ENCODE measurements around the gene CLDN3. TPM values are rescaled to one million over a fixed set of nuclear protein-coding genes. Genes with fewer than 3 reads are reported as not detected.
A peak's percentile ranks its signal among the peaks of the same experiment; 100 is the strongest.

CLDN3 gene
- total and polyA plus RNA-seq, 9 of the 15 experiments (the other 6 are each of a cell fraction or from before 2014, with no cell fraction given), result 0.29 TPM; not detected in 8

DNA sequence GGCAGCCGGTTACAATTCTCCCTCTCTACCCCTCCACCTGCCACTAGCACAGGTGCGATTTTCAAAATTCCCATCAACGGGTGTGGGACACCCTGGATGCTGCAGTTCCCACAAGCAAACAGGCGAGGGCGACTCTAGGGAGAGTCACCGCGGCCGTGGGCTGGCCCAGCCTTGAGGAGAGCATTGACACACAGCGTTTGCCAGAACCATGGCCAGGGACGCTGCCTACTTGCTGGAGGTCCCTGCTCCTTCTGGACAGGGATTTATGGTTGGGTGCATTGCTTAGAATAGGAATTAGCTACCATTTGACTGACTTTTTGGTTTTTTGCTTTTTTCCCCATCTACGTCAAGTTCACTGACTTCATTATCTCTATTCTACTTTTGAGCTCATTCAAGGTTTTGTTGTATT, 41.7 kb upstream of the CLDN3 start (continued):
- TF ChIP-seq KDM1A (IDR thresholded peaks at IDR 0.05) (no peak), ZNF253 (CRISPR knock-in tag; conservative IDR thresholded peaks at IDR 0.05) (no peak), KDM2B (CRISPR knock-in tag; IDR thresholded peaks at IDR 0.05) (no peak), E2F3 (CRISPR knock-in tag; IDR thresholded peaks at IDR 0.05) (no peak), JUNB (CRISPR knock-in tag; conservative IDR thresholded peaks at IDR 0.05) (no peak), POLR2G (IDR thresholded peaks at IDR 0.05; ENCODE audit: low read depth, low read length) (no peak), MBD2 (IDR thresholded peaks at IDR 0.05; ENCODE audit: borderline replicate concordance, low read depth) (no peak), ZNF316 (IDR thresholded peaks at IDR 0.05) (no peak), ZNF263 (CRISPR knock-in tag; IDR thresholded peaks at IDR 0.05; ENCODE audit: borderline replicate concordance) (no peak), SOX6 (IDR thresholded peaks at IDR 0.05) (no peak; the same call in 1 of the 2 replicates), NFIX (CRISPR knock-in tag; IDR thresholded peaks at IDR 0.05; ENCODE audit: low read depth) (no peak), NFYB (IDR thresholded peaks at IDR 0.05; ENCODE audit: extremely low read depth, insufficient read length) (no peak)
- TF ChIP-seq, protein P1, sequence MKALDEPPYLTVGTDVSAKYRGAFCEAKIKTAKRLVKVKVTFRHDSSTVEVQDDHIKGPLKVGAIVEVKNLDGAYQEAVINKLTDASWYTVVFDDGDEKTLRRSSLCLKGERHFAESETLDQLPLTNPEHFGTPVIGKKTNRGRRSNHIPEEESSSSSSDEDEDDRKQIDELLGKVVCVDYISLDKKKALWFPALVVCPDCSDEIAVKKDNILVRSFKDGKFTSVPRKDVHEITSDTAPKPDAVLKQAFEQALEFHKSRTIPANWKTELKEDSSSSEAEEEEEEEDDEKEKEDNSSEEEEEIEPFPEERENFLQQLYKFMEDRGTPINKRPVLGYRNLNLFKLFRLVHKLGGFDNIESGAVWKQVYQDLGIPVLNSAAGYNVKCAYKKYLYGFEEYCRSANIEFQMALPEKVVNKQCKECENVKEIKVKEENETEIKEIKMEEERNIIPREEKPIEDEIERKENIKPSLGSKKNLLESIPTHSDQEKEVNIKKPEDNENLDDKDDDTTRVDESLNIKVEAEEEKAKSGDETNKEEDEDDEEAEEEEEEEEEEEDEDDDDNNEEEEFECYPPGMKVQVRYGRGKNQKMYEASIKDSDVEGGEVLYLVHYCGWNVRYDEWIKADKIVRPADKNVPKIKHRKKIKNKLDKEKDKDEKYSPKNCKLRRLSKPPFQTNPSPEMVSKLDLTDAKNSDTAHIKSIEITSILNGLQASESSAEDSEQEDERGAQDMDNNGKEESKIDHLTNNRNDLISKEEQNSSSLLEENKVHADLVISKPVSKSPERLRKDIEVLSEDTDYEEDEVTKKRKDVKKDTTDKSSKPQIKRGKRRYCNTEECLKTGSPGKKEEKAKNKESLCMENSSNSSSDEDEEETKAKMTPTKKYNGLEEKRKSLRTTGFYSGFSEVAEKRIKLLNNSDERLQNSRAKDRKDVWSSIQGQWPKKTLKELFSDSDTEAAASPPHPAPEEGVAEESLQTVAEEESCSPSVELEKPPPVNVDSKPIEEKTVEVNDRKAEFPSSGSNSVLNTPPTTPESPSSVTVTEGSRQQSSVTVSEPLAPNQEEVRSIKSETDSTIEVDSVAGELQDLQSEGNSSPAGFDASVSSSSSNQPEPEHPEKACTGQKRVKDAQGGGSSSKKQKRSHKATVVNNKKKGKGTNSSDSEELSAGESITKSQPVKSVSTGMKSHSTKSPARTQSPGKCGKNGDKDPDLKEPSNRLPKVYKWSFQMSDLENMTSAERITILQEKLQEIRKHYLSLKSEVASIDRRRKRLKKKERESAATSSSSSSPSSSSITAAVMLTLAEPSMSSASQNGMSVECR (CRISPR knock-in tag; IDR thresholded peaks at IDR 0.05), result 0 out of 2 replicates have a peak, but pooled peaks have one; percentile 22
- TF ChIP-seq, protein P2, sequence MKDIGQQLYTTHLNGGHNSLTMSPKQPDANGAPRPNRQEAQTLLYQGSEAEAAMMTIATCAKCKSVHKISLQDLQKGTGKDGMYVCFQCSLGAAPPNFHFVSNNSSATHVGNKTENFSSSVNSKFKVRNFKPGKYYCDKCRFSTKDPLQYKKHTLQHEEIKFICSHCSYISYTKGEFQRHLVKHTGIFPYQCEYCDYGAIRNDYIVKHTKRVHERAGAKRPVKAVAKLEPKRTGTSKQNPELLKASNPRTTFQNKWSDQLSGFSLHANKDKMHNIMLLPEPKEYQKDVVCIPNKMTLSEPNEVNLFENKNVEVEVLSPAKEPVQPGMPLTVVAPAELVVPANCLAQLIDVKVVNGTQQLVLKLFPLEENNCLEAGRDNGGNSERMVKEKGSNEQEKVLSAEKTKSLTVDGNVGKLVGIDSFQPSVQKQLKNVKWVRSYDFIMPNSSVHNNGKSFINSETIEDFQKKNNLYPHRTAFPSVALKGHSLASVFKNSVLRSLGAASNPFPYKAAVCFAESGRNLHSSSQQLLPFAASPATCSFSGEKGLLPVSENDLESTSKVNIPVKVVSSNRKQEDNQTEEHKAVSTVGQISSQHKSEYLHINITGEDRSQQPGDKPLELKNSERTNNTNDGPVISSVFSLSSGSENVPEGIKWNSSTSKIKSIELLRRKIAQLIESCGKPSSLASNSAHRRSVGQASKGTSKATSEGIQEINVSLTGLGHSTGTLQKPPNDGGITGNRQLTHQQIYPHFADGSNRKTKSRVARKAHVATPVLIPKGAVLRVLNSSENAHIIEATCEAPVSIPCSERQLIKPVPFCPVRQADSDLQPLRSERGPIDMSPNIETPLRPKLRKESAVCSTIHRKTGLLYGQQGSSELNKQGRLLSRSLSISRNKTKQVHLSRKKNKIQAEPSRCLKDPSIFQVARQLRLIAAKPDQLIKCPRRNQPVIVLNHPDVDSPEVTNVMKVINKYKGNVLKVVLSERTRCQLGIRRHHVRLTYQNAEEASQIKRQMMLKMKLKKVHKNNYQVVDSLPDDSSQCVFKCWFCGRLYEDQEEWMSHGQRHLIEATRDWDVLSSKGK (CRISPR knock-in tag; IDR thresholded peaks at IDR 0.05), result no peak
- TF ChIP-seq, protein P3, sequence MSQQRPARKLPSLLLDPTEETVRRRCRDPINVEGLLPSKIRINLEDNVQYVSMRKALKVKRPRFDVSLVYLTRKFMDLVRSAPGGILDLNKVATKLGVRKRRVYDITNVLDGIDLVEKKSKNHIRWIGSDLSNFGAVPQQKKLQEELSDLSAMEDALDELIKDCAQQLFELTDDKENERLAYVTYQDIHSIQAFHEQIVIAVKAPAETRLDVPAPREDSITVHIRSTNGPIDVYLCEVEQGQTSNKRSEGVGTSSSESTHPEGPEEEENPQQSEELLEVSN (IDR thresholded peaks at IDR 0.05; ENCODE audit: borderline replicate concordance in 1 of 2, extremely low read depth in 1 of 2, insufficient read depth in 1 of 2, insufficient read length in 1 of 2, low read depth in 1 of 2, low read length in 1 of 2, poor library complexity in 1 of 2, severe bottlenecking in 1 of 2), result no peak
- TF ChIP-seq, protein P4, sequence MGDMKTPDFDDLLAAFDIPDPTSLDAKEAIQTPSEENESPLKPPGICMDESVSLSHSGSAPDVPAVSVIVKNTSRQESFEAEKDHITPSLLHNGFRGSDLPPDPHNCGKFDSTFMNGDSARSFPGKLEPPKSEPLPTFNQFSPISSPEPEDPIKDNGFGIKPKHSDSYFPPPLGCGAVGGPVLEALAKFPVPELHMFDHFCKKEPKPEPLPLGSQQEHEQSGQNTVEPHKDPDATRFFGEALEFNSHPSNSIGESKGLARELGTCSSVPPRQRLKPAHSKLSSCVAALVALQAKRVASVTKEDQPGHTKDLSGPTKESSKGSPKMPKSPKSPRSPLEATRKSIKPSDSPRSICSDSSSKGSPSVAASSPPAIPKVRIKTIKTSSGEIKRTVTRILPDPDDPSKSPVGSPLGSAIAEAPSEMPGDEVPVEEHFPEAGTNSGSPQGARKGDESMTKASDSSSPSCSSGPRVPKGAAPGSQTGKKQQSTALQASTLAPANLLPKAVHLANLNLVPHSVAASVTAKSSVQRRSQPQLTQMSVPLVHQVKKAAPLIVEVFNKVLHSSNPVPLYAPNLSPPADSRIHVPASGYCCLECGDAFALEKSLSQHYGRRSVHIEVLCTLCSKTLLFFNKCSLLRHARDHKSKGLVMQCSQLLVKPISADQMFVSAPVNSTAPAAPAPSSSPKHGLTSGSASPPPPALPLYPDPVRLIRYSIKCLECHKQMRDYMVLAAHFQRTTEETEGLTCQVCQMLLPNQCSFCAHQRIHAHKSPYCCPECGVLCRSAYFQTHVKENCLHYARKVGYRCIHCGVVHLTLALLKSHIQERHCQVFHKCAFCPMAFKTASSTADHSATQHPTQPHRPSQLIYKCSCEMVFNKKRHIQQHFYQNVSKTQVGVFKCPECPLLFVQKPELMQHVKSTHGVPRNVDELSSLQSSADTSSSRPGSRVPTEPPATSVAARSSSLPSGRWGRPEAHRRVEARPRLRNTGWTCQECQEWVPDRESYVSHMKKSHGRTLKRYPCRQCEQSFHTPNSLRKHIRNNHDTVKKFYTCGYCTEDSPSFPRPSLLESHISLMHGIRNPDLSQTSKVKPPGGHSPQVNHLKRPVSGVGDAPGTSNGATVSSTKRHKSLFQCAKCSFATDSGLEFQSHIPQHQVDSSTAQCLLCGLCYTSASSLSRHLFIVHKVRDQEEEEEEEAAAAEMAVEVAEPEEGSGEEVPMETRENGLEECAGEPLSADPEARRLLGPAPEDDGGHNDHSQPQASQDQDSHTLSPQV (IDR thresholded peaks at IDR 0.05), result no peak
